Measurements from ENCODE around the gene AFAP1.

The AFAP1 gene

GRCh38 chr4:7806338-7807090, 133.1 kb downstream of the AFAP1 start:
- Histone ChIP-seq H3K9ac (ENCODE audit: low read depth, low read length, poor library complexity, severe bottlenecking) (no peak overlapping the region), H2AFZ (ENCODE audit: low read length) (no peak overlapping the region), H3K4me1 (ENCODE audit: insufficient read depth, low read length, poor library complexity, severe bottlenecking) (no peaks in the 10 kb centered on the region), H3K9me3 (ENCODE audit: insufficient read depth, low read depth, low read length) (no peaks in the 10 kb centered on the region; the same call in 1 of the 2 replicates), H4K20me1 (ENCODE audit: insufficient read depth, low read length, poor library complexity, severe bottlenecking) (no peaks in the 10 kb centered on the region), H3K4me3 (ENCODE audit: low read length, poor library complexity, severe bottlenecking) (no peak overlapping the region), H3K79me2 (ENCODE audit: insufficient read depth, low read length) (no peaks in the 10 kb centered on the region), H3K4me2 (ENCODE audit: low read depth, low read length, poor library complexity, severe bottlenecking) (no peak overlapping the region), H3F3A (ENCODE audit: low read depth) (no peaks in the 10 kb centered on the region), H3K36me3 (ENCODE audit: insufficient read depth, low read length) (no peaks in the 10 kb centered on the region), H3K27me3 (ENCODE audit: insufficient read depth, low read length, poor library complexity, severe bottlenecking) (no peaks in the 10 kb centered on the region), H3K9me2 (replicated peaks; ENCODE audit: low read depth, low read length) (no peaks in the 10 kb centered on the region)
- TF ChIP-seq CTCF (conservative IDR thresholded peaks at IDR 0.05; ENCODE audit: low read length) = no peak
- no peak for TF ChIP-seq EZH2phosphoT487 (IDR thresholded peaks at IDR 0.05; ENCODE audit: borderline replicate concordance)

GRCh38 chr4:7805533-7806337, 133.9 kb downstream of the AFAP1 start:
- no peak overlapping the region for H3K9ac ChIP-seq (ENCODE audit: low read depth, low read length, poor library complexity, severe bottlenecking)

GRCh38 chr4:7804756-7805385, 134.8 kb downstream of the AFAP1 start:
- Histone ChIP-seq H3K4me1 (ENCODE audit: insufficient read depth, low read length, poor library complexity, severe bottlenecking) (no peaks in the 10 kb centered on the region), H3F3A (ENCODE audit: low read depth) (no peaks in the 10 kb centered on the region), H3K4me3 (ENCODE audit: low read length, poor library complexity, severe bottlenecking) (no peak overlapping the region), H3K27me3 (ENCODE audit: insufficient read depth, low read length, poor library complexity, severe bottlenecking) (no peaks in the 10 kb centered on the region), H3K9me2 (replicated peaks; ENCODE audit: low read depth, low read length) (no peaks in the 10 kb centered on the region), H3K9ac (ENCODE audit: low read depth, low read length, poor library complexity, severe bottlenecking) (no peak overlapping the region), H4K20me1 (ENCODE audit: insufficient read depth, low read length, poor library complexity, severe bottlenecking) (no peaks in the 10 kb centered on the region), H3K9me3 (ENCODE audit: insufficient read depth, low read depth, low read length) (no peaks in the 10 kb centered on the region), H3K4me2 (ENCODE audit: low read depth, low read length, poor library complexity, severe bottlenecking) (no peak overlapping the region), H2AFZ (ENCODE audit: low read length) (no peak overlapping the region), H3K79me2 (ENCODE audit: insufficient read depth, low read length) (no peaks in the 10 kb centered on the region), H3K36me3 (ENCODE audit: insufficient read depth, low read length) (no peaks in the 10 kb centered on the region)
- TF ChIP-seq CTCF (conservative IDR thresholded peaks at IDR 0.05; ENCODE audit: low read length) (no peak), EZH2phosphoT487 (IDR thresholded peaks at IDR 0.05; ENCODE audit: borderline replicate concordance) (no peak)

More at GRCh38 chr4:7805533-7806337, 133.9 kb downstream of the AFAP1 start:
- H3K4me2 ChIP-seq (ENCODE audit: low read depth, low read length, poor library complexity, severe bottlenecking) = no peak overlapping the region
- no peaks in the 10 kb centered on the region for H3K36me3 ChIP-seq (ENCODE audit: insufficient read depth, low read length)
- H3K4me3 ChIP-seq (ENCODE audit: low read length, poor library complexity, severe bottlenecking) = no peak overlapping the region
- no peaks in the 10 kb centered on the region; the same call in 1 of the 2 replicates for H3K9me3 ChIP-seq (ENCODE audit: insufficient read depth, low read depth, low read length)
- no peaks in the 10 kb centered on the region for H3K4me1 ChIP-seq (ENCODE audit: insufficient read depth, low read length, poor library complexity, severe bottlenecking)
- no peaks in the 10 kb centered on the region for H4K20me1 ChIP-seq (ENCODE audit: insufficient read depth, low read length, poor library complexity, severe bottlenecking)
- no peaks in the 10 kb centered on the region for H3K9me2 ChIP-seq (replicated peaks; ENCODE audit: low read depth, low read length)
- TF ChIP-seq CTCF (conservative IDR thresholded peaks at IDR 0.05; ENCODE audit: low read length) = no peak
- TF ChIP-seq EZH2phosphoT487 (IDR thresholded peaks at IDR 0.05; ENCODE audit: borderline replicate concordance) = no peak
- H3K27me3 ChIP-seq (ENCODE audit: insufficient read depth, low read length, poor library complexity, severe bottlenecking) = no peaks in the 10 kb centered on the region
- H3K79me2 ChIP-seq (ENCODE audit: insufficient read depth, low read length) = no peaks in the 10 kb centered on the region
- no peaks in the 10 kb centered on the region for H3F3A ChIP-seq (ENCODE audit: low read depth)
- H2AFZ ChIP-seq (ENCODE audit: low read length) = no peak overlapping the region

All from Loucy (cell line).